ENCODE data around the gene ARHGEF2.
"Not testable (repeated sequence)": the region's sequence is repeated elsewhere in the genome, so short reads cannot be mapped to it uniquely, and the experiment has no call there.

ARHGEF2 gene

GRCh38 chr1:156002188-156002911, 24.0 kb upstream of the ARHGEF2 start:
- H3K4me3 Mint-ChIP-seq: no peak overlapping the region
- H3K36me3 Mint-ChIP-seq: no peaks in the 10 kb centered on the region
- H3K9me3 Mint-ChIP-seq: no peaks in the 10 kb centered on the region
- no peaks in the 10 kb centered on the region for H3K27me3 Mint-ChIP-seq
- peak overlapping the region; percentile 65 for H3K27ac Mint-ChIP-seq
- H3K4me1 Mint-ChIP-seq: peaks cover 22% of the 10 kb centered on the region

GRCh38 chr1:156001662-156002171, 23.4 kb upstream of the ARHGEF2 start:
- peaks cover 19% of the 10 kb centered on the region for H3K4me1 Mint-ChIP-seq
- H3K27me3 Mint-ChIP-seq: no peaks in the 10 kb centered on the region
- H3K27ac Mint-ChIP-seq: no peak overlapping the region
- no peaks in the 10 kb centered on the region for H3K9me3 Mint-ChIP-seq
- no peak overlapping the region for H3K4me3 Mint-ChIP-seq
- H3K36me3 Mint-ChIP-seq: no peaks in the 10 kb centered on the region

- H3K36me3 Mint-ChIP-seq: no peaks in the 10 kb centered on the region
- peaks cover 16% of the 10 kb centered on the region for H3K4me1 Mint-ChIP-seq
- H3K27ac Mint-ChIP-seq: peak overlapping the region; percentile 23
- H3K27me3 Mint-ChIP-seq: no peaks in the 10 kb centered on the region
- H3K9me3 Mint-ChIP-seq: no peaks in the 10 kb centered on the region
- H3K4me3 Mint-ChIP-seq: no peak overlapping the region
These were observed 22.8 kb upstream of the ARHGEF2 start for GRCh38 chr1:156001021-156001661.

GRCh38 chr1:155999964-156000363, 21.6 kb upstream of the ARHGEF2 start:
- Mint-ChIP-seq H3K4me3 (no peak overlapping the region), H3K4me1 (peaks cover 8% of the 10 kb centered on the region), H3K9me3 (no peaks in the 10 kb centered on the region), H3K27me3 (no peaks in the 10 kb centered on the region), H3K27ac (no peak overlapping the region), H3K36me3 (no peaks in the 10 kb centered on the region)

GRCh38 chr1:155996166-155996565, 17.8 kb upstream of the ARHGEF2 start:
- Mint-ChIP-seq H3K27ac (no peak overlapping the region), H3K9me3 (no peaks in the 10 kb centered on the region), H3K4me3 (no peak overlapping the region), H3K4me1 (no peaks in the 10 kb centered on the region), H3K36me3 (no peaks in the 10 kb centered on the region), H3K27me3 (no peaks in the 10 kb centered on the region)

GRCh38 chr1:155993595-155993994, 15.2 kb upstream of the ARHGEF2 start:
- H3K36me3 Mint-ChIP-seq: no peaks in the 10 kb centered on the region
- no peaks in the 10 kb centered on the region for H3K27me3 Mint-ChIP-seq
- H3K27ac Mint-ChIP-seq: no peak overlapping the region
- no peak overlapping the region for H3K4me3 Mint-ChIP-seq
- H3K4me1 Mint-ChIP-seq: peaks cover 4% of the 10 kb centered on the region
- H3K9me3 Mint-ChIP-seq: no peaks in the 10 kb centered on the region

GRCh38 chr1:155990005-155990739, 11.8 kb upstream of the ARHGEF2 start:
- no peaks in the 10 kb centered on the region for H3K36me3 Mint-ChIP-seq
- no peak overlapping the region for H3K4me3 Mint-ChIP-seq
- peaks cover 4% of the 10 kb centered on the region for H3K4me1 Mint-ChIP-seq
- H3K27me3 Mint-ChIP-seq: no peaks in the 10 kb centered on the region
- H3K9me3 Mint-ChIP-seq: no peaks in the 10 kb centered on the region
- no peak overlapping the region for H3K27ac Mint-ChIP-seq

- Mint-ChIP-seq H3K4me3 (no peak overlapping the region), H3K4me1 (peaks cover 4% of the 10 kb centered on the region), H3K36me3 (no peaks in the 10 kb centered on the region), H3K27me3 (no peaks in the 10 kb centered on the region), H3K27ac (no peak overlapping the region), H3K9me3 (no peaks in the 10 kb centered on the region)
These were observed 11.1 kb upstream of the ARHGEF2 start for GRCh38 chr1:155989242-155990004.

- H3K27me3 Mint-ChIP-seq, H3K9me3 Mint-ChIP-seq, H3K36me3 Mint-ChIP-seq, H3K27ac Mint-ChIP-seq, H3K4me3 Mint-ChIP-seq: not testable (repeated sequence)
- H3K4me1 Mint-ChIP-seq: peaks cover 38% of the 10 kb centered on the region
These were observed 6.7 kb upstream of the ARHGEF2 start for GRCh38 chr1:155984903-155985645.

- H3K4me1 Mint-ChIP-seq: peaks cover 45% of the 10 kb centered on the region
- no peak overlapping the region for H3K4me3 Mint-ChIP-seq
- H3K9me3 Mint-ChIP-seq: no peaks in the 10 kb centered on the region
- no peaks in the 10 kb centered on the region for H3K27me3 Mint-ChIP-seq
- H3K36me3 Mint-ChIP-seq: no peaks in the 10 kb centered on the region
- no peak overlapping the region for H3K27ac Mint-ChIP-seq
These were observed 6.0 kb upstream of the ARHGEF2 start for GRCh38 chr1:155984341-155984740.

- Mint-ChIP-seq H3K36me3 (no peaks in the 10 kb centered on the region), H3K9me3 (no peaks in the 10 kb centered on the region), H3K4me1 (peaks cover 45% of the 10 kb centered on the region), H3K27me3 (no peaks in the 10 kb centered on the region), H3K4me3 (no peak overlapping the region), H3K27ac (peak overlapping the region; percentile 46)
These were observed 5.1 kb upstream of the ARHGEF2 start for GRCh38 chr1:155983191-155984024.

GRCh38 chr1:155982106-155982505, 3.8 kb upstream of the ARHGEF2 start:
- Mint-ChIP-seq H3K27ac (peak overlapping the region; percentile 94), H3K36me3 (peaks cover 2% of the 10 kb centered on the region), H3K4me1 (peaks cover 45% of the 10 kb centered on the region), H3K27me3 (no peaks in the 10 kb centered on the region), H3K4me3 (peak overlapping the region; percentile 93), H3K9me3 (no peaks in the 10 kb centered on the region)

GRCh38 chr1:155981266-155982088, 3.1 kb upstream of the ARHGEF2 start:
- Mint-ChIP-seq H3K27ac (peak overlapping the region; percentile 94), H3K4me1 (peaks cover 48% of the 10 kb centered on the region), H3K4me3 (peak overlapping the region; percentile 93), H3K9me3 (no peaks in the 10 kb centered on the region), H3K36me3 (peaks cover 4% of the 10 kb centered on the region), H3K27me3 (no peaks in the 10 kb centered on the region)

Measured in activated naive CD4-positive, alpha-beta T cell treated with anti-CD3 and anti-CD28 coated beads, Interleukin-2, amount 50 U/mL, for 24 hours (primary cell).